Measurements from ENCODE around the gene PARN.

The PARN gene

DNA sequence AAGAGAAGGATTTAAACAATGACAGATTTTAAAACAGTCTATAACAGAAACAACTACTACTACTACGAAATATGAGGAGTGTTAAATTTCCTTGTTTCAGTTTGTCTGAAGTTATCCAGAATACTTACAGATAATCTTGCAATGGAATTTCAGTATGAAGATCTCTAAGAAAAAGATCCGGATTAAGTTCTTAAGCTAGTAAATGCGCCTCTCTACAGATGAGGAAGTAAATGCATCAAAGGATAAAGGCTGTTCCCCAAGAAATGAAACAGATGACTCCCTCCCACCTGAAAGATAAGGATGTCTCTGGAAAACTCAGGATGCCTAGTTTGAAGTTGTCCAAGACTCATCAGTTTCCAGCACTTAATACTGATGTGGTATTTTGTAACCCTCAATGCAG, 105.1 kb downstream of the PARN start:
- DNase-seq, result no peak

DNA sequence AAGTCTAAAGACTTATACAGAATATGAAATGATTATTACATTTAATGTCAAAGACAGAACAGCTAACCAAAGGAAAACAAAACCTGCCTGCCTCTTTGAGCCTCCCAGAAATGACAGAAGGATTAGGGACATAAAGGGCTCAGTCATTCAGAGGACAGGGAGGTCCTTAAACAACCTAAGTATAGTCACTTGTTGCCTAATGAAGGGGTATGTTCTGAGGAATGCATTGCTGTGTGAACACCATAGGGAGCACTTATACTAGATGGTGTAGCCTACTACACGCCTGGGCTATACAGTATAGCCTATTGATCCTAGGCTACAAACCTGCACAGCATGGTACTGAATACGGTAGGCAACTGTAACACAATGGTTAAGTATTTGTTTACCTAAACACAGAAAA, 106.4 kb downstream of the PARN start:
- DNase-seq, result no peak

DNA sequence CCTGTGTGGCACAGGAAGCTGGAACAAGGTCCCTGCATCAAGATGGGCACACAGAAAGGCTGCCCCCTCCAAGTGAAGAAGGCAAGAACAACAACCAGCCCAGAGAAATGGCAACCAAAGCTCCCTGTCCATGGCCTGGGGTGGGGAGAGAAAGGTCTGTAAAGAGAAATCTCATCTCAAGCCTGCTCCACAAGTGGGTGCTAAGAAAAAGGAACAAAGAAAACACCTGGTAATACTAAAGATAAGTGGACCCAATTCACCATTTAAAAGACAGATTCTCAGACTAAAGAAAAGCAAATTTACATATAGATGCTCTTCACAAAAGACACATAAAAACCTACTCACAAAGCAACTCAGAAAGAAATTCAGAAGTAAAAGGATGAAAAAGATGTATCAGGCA, 107.4 kb downstream of the PARN start:
- no peak for DNase-seq

DNA sequence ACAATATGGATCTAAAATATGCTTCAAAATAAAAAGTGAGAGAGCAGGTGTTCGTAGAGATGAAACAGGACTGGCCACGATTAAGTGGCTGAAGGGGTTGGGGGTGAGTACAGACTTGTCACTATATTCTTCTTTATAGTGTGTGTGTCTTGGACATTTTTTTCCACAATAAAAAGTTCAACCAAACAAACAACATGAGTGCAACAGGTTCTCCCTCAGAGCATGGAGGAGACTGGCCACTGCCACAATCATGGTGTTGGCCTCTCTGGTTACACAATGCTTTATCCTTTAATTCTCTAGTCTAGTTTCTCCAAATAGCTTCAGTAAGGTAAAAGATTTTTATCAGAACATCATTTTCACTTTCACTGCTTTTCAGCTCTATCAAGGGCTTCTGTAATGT, 109.3 kb downstream of the PARN start:
- DNase-seq, result no peak

DNA sequence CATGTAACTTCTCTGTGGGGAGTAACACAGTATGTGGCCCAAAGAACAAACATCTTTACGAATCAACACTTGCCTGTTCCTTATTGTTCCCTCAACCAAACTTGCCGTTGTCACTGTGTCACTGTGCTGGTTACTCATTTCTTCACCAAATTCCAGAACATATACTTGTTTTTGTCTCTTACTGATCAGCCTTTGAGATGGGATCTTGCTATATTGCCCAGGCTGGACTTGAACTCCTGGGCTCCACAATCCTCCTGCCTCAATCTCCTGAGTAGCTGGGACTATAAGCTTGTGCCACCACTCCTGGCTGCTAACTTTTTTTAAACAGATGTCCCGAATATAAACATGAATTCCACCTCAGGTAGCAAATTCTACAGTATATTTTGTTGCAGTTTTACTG, 115.1 kb downstream of the PARN start:
- DNase-seq, result no peak

DNA sequence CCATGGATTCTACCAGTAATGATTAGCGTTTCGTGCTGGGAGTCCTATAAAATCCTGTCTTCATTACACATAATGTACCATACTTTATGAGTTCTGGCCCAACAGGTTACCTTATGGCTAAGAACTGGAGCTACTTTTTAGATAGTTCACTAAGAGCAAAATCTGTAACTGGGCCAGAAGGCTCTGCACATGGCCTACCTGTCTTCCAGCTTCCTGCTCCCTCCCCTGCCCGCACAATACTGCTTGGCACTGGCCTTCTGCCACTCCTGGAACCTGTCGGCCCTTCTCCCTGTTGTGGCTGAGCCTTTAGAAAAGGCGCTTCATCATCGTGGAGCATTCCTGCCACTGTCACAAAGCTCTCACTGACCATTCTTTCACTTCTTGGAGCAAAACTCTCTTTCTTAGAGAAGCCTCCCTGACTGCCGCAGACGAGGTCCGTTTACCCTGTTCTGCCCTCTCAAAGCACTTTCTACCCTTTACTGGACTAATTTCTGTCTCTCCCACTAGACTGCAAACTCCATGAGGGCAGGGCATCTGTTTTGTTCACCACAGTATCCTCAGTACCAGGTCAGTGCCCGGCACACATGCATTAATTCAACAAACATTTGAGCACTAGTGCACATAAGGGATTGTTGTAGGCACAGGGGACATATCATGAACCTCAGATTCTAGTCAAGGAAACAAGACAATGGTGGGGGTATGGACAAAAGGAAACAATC, 116.5 kb downstream of the PARN start:
- DNase-seq, result no peak

DNA sequence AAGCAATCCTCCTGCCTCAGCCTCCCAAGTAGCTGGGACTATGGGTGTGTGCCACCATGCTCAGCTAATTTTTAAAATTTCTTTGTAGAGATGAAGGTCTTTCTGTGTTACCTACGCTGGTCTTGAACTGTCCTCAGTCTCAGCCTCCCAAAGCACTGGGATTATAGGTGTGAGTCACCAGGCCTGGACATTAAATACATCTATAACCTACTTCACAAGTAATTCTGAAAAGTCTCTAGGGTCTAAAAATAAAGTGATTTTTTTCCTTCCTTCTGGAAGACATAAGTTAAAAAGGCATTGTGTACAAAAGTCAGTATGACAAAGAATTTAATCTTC, 118.3 kb downstream of the PARN start:
- peak; percentile 42 for DNase-seq

DNA sequence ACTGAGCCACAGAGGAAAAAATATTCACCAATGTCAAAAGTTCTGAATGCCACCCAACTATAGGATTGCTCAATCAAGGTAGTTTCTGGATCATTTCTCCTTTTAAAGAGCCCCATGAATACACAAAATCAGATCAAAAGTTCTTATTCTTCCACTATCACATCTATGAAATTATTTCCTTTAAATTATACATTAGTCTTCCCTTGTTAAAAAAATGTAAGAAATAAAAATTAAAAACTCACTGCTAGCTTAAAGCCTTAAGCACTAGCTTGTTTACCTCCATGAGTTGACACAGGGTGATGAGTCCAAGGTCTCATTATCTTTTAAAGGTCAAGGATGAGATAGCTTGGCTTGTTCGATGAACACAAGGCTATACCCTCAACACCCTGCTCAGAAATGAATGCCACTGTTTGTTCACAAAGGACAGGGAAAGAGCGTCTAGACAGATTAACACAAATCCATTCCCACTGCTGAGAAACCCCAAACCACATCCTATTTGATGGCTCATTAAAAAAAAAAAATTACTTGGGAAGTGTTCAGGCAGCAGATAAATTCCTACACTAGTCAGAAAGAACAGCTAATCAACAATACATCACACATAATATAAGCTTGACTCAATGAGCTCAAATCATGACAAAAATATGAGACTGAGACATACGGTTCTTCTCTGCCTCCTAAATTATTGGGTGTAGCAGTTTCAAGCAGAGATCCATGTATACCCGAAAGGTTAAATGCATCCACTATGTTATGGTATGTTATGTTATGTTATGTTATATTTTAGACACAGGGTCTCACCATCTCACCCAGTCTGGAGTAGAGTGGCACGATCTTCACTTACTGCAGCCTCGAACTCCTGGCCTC, 118.9 kb downstream of the PARN start:
- peak; percentile 95 for DNase-seq

DNA sequence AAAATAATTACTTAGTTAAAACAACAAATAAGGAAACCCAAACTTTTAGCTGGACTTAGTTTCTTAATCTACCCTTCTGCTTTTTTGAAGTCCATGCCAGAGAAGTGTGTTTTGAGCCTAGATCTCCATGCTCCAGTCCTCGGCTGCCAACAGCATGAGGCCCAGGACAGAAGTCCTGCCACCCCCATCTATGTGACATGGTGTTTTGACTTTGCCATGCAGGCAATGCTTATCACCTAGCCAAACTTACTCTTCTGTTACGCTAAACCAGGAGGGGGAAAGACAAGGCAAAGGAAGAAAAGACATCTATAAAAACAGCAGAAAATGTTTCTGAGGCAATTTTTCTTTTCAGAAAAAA, 119.5 kb downstream of the PARN start:
- DNase-seq, result no peak

DNA sequence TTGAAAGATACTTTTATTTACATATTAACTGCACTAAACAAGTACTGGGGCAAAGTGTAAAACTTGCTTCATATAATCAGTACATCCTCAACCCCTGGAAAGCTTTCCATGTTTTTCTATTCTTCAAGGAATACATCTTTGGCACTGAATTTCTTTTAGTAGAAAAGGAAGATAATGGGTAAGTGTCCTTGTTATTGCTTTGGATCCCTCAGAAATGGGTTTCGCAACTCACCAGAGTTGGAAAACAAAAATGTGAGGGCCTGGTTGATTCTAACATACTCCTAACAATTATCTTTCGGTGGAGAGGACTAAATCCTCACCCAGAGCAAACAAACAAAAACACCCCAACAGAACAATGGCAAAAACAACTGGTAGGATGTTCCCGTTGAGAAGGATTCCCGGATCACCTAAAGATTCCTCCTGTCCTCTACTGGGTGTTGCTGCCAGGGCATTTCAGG, 120.4 kb downstream of the PARN start:
- peak; percentile 12 for DNase-seq

DNA sequence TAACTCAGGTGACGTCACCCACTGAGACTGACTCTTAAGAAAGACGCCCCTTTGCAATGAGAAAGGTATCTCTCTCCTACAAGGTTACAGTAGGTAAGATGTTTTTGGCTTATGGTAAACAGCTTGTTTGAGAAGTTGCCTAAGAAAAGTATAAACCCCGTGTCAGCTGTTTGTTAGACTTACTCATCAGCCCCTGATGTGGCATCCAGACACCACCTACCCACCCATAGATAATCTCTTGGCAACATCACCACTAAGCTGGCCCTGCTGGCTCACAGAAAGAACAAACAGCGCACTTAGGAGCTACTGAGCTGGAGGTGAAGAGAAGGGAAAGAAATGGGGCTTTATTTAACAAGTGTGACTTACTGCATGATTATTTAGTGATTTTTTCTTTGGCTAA, 121.0 kb downstream of the PARN start:
- peak; percentile 15 for DNase-seq

DNA sequence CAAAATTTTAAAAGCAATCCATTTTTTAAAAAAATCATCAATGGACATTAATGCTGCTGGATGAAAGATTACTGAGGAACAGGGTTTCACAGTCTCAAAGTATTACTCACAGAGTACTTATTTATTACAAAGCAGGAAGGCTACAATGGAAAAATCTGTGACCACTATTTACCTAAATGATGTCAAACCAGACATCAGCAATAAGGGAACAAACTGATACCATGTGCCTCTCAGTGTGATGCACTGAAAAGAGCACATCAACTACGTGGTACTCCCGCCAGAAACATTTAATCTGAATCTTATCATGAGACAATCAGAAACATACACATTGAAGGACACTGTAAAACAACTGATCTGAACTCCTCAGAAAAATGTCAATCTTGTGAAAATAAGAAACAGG, 124.2 kb downstream of the PARN start:
- DNase-seq, result peak; percentile 49

DNA sequence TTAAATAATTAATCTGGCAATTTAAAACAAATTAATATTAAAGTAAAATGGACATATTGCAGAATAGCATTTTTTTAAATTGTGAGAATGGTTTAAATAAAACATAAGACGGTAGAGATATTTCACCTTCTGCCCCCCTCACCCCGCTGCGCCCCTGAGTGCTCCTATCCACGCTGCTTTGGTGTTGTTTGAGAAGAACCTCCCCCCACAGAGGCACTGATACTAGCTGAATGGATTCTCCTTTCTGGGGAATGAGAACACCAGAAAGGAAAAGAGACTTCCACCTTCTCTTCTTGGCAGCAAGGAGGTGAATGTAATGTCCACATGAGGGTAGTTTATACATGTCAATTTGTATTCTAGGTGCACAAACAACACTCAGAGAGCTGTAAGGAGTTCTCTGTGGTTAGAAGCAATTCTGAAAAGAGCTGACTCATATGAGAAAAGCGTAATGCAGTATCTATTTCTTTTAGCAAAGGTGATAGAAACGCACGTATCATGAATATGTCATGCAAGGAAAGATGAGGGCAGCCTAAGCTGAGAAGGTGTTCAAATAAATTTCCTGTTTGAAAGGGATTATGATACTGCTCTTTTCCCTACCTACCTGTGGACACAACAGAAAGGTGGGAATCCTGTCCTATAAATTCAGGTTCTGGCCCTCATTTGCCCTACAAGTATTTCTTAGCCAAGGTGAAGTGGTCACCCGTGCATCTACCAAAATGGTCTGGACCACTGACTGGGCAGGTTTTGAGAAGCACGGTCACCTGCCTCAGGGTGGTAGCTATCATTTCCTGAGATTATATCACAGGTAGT, 126.9 kb downstream of the PARN start:
- peak; percentile 53 for DNase-seq

DNA sequence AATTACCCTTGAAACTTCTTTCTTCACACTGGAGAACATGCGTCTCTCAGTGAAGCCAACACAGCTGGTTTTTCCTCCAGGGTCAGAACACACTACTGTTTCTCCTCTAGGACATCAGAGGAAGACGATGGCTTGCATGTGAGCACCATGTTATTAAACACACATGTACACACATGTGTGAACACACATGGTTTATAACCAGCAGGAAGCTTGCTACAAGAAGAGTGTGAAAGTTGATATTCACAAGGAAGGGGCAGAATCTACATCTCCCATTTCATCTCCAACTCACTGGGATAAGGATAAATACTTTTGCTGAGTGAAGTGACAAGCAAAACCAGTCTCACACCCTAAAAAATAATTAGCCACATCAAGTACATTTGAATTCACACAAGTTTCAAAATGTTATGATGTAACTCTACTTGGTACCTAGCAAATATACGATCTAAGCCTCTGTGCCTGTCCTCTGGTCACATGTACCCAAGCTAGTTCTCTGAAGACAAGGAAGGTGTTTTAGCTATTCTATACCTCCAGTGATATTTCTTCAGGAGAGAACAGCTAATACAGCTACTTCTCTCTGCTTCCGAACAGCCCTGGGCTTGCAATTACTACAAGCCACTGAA, 127.7 kb downstream of the PARN start:
- DNase-seq, result no peak

DNA sequence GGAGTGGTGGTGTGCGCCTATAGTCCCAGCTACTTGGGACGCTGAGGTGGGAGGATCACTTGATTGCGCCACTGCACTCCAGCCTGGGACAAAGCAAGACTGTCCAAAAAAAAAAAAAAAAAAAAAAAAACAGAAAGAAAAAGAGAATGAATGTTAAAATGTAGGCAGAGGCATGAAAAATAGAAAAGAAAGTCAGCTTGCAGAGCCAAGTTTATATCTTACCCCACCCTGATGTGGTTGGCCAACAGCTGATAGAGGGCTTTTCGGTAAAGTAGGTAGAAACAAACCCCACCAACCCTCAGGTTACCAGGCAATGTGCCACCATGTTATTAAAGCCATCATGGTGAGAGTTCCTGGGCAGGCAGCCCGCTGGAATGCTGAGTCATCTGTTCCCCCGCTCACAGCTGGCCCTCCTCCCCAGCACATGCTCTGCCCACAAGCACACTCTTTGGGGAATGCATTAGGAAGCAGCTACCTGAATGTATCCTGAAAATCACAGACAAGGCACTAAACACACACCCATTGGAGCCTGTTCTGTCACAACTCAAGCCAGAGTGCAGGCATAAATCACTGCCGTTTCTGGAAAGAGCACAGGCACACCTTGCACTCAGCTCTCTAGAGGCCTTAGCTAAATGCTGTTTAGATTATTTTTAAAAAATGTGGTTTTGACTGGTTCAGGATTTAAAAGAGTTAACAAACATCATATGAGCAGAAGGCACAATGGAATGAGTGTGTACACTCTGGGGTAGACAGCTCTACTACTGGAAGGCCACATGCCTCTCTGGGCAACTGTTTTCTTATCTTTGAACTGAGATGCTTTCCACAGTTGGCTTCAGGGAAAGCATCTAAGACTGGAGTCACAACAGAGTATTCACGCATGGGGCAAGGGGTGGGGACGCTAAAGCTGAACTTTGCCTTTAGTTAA, 128.5 kb downstream of the PARN start:
- DNase-seq, result peak; percentile 94

DNA sequence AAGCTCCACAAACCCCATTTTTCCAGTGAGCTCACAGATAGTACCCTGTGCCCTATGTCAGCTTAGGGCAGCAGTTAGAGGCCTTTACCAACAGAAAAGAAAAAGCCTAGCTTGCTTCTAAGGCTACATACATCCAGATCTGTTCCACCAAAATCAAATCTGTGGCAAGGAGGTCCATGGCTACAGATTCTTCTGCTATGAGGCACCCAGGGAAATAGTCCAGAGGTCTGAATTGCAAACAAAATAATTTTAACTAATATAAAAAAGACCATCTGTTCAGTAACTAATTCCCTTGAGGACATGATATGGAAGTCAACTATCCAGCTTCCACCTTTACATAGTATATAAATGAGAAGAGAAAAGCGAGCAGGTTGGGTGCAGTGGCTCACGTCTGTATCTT, 129.3 kb downstream of the PARN start:
- DNase-seq, result peak; percentile 56

DNA sequence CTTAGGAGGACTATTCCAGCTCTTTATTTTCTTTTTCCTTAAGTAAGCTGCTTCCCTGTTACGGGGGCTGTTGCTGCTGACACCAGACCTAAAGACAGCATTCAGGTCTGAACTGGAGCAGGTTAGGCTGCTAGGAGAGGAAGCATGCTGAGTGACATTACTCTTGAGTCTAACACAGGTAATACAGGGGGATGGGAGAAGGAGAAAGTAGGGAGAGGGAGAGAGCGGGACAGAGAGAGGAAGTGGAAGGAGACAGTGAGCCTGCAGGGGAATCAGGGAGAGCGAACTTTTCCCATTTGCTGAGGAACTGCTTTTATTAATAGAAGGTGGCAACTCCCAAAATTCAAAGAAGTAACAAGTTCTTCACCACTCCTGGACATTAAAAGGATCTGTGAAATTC, 130.9 kb downstream of the PARN start:
- no peak for DNase-seq

DNA sequence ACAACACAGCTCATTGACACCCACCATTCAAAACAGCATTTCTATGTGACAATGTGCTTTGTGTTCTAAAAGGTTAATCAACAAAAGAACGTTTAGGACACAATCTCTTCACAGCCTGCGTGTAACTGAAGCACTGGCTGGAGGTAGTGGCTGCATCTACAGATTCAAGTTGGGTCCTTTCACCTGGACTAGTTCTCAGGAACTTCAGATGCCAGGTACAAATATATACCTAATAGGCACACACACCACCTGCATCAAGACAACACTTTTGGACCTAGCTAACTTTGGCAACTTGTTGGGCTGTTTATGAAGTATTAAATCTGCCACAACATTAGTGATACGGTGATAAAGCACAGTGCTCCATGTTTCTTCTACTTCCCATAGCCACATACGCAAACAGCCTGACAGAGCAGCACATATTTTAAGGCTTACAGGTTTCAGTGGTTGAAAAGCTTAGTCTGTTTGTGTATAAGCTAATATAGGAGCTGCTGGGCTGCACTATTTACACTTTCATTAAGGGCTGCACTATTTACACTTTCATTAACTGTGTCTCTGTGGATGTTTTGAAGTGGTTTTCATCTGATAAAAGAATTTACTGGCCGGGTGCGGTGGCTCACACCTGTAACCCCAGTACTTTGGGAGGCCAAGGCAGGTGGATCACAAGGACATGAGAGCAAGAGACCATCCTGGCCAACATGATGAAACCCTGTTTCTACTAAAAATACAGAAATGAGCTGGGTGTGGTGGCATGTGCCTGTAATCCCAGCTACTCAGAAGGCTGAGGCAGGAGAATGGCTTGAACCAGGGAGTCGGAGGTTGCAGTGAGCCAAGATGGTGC, 132.6 kb downstream of the PARN start:
- DNase-seq, result peak; percentile 8

DNA sequence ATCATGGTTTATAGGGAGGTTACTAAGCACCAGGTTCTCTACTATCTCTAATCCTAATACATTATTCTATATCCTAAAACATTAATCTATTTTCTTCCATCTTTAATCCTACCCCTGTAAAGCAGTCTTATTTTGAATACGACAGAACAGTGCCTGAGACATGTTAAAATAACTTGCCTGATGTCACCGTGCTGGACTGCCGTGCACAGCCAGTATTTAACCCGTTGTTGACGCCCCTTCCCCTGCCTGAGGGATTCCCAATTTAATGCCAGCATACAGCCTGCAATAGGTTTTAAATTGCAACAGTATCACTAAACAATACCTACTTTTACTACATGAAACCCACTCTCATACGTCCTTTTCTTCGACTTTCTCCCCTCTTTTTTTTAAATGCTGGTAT, 133.3 kb downstream of the PARN start:
- no peak for DNase-seq

DNA sequence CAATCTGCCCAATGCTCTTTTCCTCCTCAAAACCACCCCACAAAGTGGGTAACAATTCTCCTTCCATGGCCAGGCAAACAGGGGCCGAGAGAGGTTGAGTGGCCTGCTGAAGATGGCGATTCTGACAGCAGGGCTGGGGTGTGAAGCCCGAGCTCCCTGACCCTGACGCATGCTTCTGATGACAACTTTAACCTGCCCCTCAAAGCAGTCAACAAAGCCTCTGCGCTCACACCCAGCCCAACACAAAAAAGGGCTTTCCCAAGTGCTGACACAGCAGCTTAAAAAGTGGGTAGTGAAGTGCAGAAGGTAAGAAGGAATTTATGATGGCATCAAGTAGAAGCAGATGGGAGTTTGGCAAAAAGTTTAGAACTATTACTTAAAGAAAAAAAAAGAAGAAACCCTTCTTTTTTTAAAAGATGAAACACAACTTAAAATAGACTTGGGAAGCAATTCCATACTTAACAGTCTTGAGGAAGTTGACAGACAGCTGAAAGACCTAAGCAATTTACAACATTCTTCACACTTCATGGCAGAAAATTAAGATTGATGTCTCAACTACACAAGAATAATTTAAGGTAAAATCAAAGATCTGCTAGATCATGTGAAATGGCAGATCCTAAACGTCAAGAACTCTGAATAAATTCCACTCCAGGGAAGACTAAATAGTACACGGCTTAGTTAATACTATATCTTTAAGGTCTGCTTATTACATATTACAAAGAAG, 133.9 kb downstream of the PARN start:
- no peak for DNase-seq

Data from fibroblast of skin of abdomen (primary cell).